ENCODE measurements around the gene FAM98C.

Gene FAM98C

GRCh38 chr19:38429055-38429810 is 26.3 kb downstream of the FAM98C start:
- peak in 1 of 5 experiments; percentile 77 for DNase-seq

- no peak for DNase-seq
Measured at GRCh38 chr19:38429811-38430156, 26.9 kb downstream of the FAM98C start.

GRCh38 chr19:38430931-38431330 is 28.0 kb downstream of the FAM98C start:
- no peak for DNase-seq

- peak in 3 of 5 experiments; percentile 38 to 80 (median 49) for DNase-seq
Measured at GRCh38 chr19:38433268-38433733, 30.4 kb downstream of the FAM98C start, which contains the start of gene RYR1. Gene RYR1 (plus strand): TSS chr19:38433691. CDS start chr19:38433830, 139 bp downstream.

GRCh38 chr19:38434549-38435051 is 31.7 kb downstream of the FAM98C start:
- no peak for DNase-seq

GRCh38 chr19:38437295-38437694 is 34.4 kb downstream of the FAM98C start:
- no peak for DNase-seq

GRCh38 chr19:38437917-38438316 is 35.0 kb downstream of the FAM98C start:
- no peak for DNase-seq

- no peak for DNase-seq
Measured at GRCh38 chr19:38440592-38440991, 37.7 kb downstream of the FAM98C start.

- peak in 1 of 5 experiments; percentile 60 for DNase-seq
Measured at GRCh38 chr19:38441657-38442348, 38.9 kb downstream of the FAM98C start.

GRCh38 chr19:38442736-38443135 is 39.8 kb downstream of the FAM98C start:
- DNase-seq = no peak

GRCh38 chr19:38443458-38443999 is 40.6 kb downstream of the FAM98C start:
- no peak for DNase-seq

GRCh38 chr19:38444026-38444425 is 41.1 kb downstream of the FAM98C start:
- no peak for DNase-seq

GRCh38 chr19:38445362-38445761 is 42.5 kb downstream of the FAM98C start:
- DNase-seq = no peak

- DNase-seq = no peak
Measured at GRCh38 chr19:38448225-38448624, 45.3 kb downstream of the FAM98C start.

- no peak for DNase-seq
Measured at GRCh38 chr19:38449518-38449917, 46.6 kb downstream of the FAM98C start.

GRCh38 chr19:38451036-38451435 is 48.1 kb downstream of the FAM98C start:
- DNase-seq = no peak

- no peak for DNase-seq
Measured at GRCh38 chr19:38451629-38452028, 48.7 kb downstream of the FAM98C start.

- DNase-seq = peak in 1 of 5 experiments; percentile 30
Measured at GRCh38 chr19:38452430-38453366, 49.8 kb downstream of the FAM98C start.

- no peak for DNase-seq
Measured at GRCh38 chr19:38453596-38453995, 50.7 kb downstream of the FAM98C start.

GRCh38 chr19:38455031-38455430 is 52.1 kb downstream of the FAM98C start:
- no peak for DNase-seq

- no peak for DNase-seq
Measured at GRCh38 chr19:38457202-38457601, 54.3 kb downstream of the FAM98C start.

- DNase-seq = no peak
Measured at GRCh38 chr19:38457690-38458405, 55.0 kb downstream of the FAM98C start.

All from T-helper 2 cell (primary cell).